MM.1S (cell line): Measurements from ENCODE around the gene ECI2.

ENCODE experiments used
- CTCF ChIP-seq: fragments of 300-600 bp; sonication (generic); IDR thresholded peaks from 2 replicates; pipeline ENCODE4 v1.5.1; 2016; ENCODE audit warnings: antibody characterized with exemption, low read length, mixed read lengths
- EZH2 ChIP-seq: fragments of 300-600 bp; sonication (generic); optimal IDR thresholded peaks from 2 replicates; pipeline ENCODE3; 2017; ENCODE audit warnings: low read depth, mild to moderate bottlenecking, antibody characterized with exemption, low read length, mixed read lengths
- EZH2phosphoT487 ChIP-seq: fragments of 300-600 bp; sonication (generic); IDR thresholded peaks from 2 replicates; pipeline ENCODE4 v1.6.1; 2018; ENCODE audit warnings: antibody characterized with exemption, low read length

- TF ChIP-seq EZH2 = no peak
- no peak for TF ChIP-seq CTCF
- no peak for TF ChIP-seq EZH2phosphoT487
Observed at GRCh38 chr6:4128748-4129147, 6.6 kb downstream of the ECI2 start.
